Panc1 (cell line): Measurements from ENCODE around the gene PET100.

ENCODE experiments used
- CTCF ChIP-seq: fragments of 450-650 bp; IDR thresholded peaks from 2 replicates; pipeline ENCODE4 v1.5.1; 2017; ENCODE audit warnings: mild to moderate bottlenecking
- POLR2AphosphoS5 ChIP-seq: IDR thresholded peaks from 2 replicates; pipeline ENCODE4 v1.6.1; 2012; ENCODE audit warnings: mild to moderate bottlenecking, low read depth, low read length, moderate library complexity
- REST ChIP-seq, 2 experiments: IDR thresholded peaks; 2 replicates each; pipeline ENCODE4 v1.6.1; 2011 to 2012; ENCODE audit warnings: low read depth in 2 of 2, control low read depth in 1 of 2, low read length in 1 of 2, mild to moderate bottlenecking in 1 of 2, moderate library complexity in 1 of 2; ENCODE audit not compliant: insufficient read depth in 1 of 2
- SIN3A ChIP-seq: IDR thresholded peaks from 2 replicates; pipeline ENCODE4 v1.6.1; 2012; ENCODE audit warnings: low read depth, mild to moderate bottlenecking, low read length, moderate library complexity, borderline replicate concordance; ENCODE audit not compliant: insufficient read depth
- TCF7L2 ChIP-seq: IDR thresholded peaks from 2 replicates; pipeline ENCODE4 v1.6.1; 2011; ENCODE audit warnings: mild to moderate bottlenecking, low read depth, low read length, inconsistent platforms

- TF ChIP-seq CTCF (no peak), TCF7L2 (no peak), POLR2AphosphoS5 (no peak), REST (IDR thresholded peaks at IDR 0.05; ENCODE audit: insufficient read depth in 1 of 2, low read depth in 2 of 2, low read length in 1 of 2) (no peak), SIN3A (no peak)
Measured at GRCh38 chr19:7598180-7598579, 31.4 kb upstream of the PET100 start.
